HepG2 (cell line): Measurements from ENCODE around the gene SLC26A9.

Experiments used
- FOXA1 ChIP-seq, 2 experiments: fragments of 450-650 bp in 1 of 2; sonication (generic) in 1 of 2; formaldehyde crosslinking in 1 of 2; IDR thresholded peaks; 2 replicates each; pipeline versions ENCODE4 v1.4.0 to v1.6.1; 2016 to 2020; ENCODE audit warnings: missing genetic modification reagents in 1 of 2
- KAT2B ChIP-seq: fragments of 150-350 bp; IDR thresholded peaks from 2 replicates; pipeline ENCODE4 v1.6.1; 2014; ENCODE audit warnings: low read depth, low read length, borderline replicate concordance
- ZNF674 ChIP-seq: sonication (generic); formaldehyde crosslinking; IDR thresholded peaks from 2 replicates; pipeline ENCODE4 v1.5.0; 2020; ENCODE audit warnings: low read depth, mild to moderate bottlenecking, missing genetic modification reagents
- ZNF761 ChIP-seq: sonication (generic); formaldehyde crosslinking; conservative IDR thresholded peaks from 2 replicates; pipeline ENCODE4 v1.4.0; 2020; ENCODE audit warnings: mild to moderate bottlenecking, missing genetic modification reagents

DNA sequence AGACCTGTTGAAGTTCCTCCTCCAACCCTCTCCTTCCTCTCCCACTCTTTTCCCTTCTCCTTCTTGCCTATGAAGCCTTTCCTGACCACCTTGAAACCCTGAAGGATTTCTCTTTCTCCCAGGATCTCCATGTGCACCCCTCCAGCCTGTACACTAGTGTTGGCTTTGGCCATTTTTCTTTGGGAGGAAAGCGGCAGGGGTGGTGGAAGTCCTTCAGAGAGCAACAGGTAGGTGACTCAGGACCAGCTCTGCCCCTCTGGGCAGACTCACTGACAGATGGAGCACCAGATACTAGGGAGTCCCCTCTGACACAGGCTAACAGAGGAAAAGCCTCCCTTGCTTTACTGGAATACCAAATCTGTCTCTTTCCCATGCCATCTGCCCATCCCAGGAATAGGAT lies 4.6 kb downstream of the SLC26A9 start:
- TF ChIP-seq FOXA1 (IDR thresholded peaks at IDR 0.05) (no peak), FOXA1 (CRISPR knock-in tag; IDR thresholded peaks at IDR 0.05) (no peak), KAT2B (no peak), ZNF761 (CRISPR knock-in tag) (no peak), ZNF674 (CRISPR knock-in tag) (no peak)
